OCI-LY1 (cell line): ENCODE results near the gene AATK.

Experiments used
- H2AFZ ChIP-seq: fragments of 200-600 bp; sonication (generic), shearing (Covaris generic); 2 replicates; pipeline ENCODE4 v1.6.0; 2014; ENCODE audit warnings: antibody characterized with exemption, mild to moderate bottlenecking, low read length
- H3F3A ChIP-seq: fragments of 200-600 bp; sonication (generic), shearing (Covaris generic); 2 replicates; pipeline ENCODE4 v1.6.0; 2014; ENCODE audit warnings: mild to moderate bottlenecking, antibody characterized with exemption, low read length, moderate library complexity; ENCODE audit not compliant: insufficient read depth
- H3K27ac ChIP-seq: fragments of 200-600 bp; sonication (generic); 2 replicates; pipeline ENCODE4 v1.5.1; 2014; ENCODE audit warnings: low read length, mixed run types, mild to moderate bottlenecking, low read depth; ENCODE audit not compliant: poor library complexity, severe bottlenecking
- H3K27me3 ChIP-seq: fragments of 200-600 bp; sonication (generic); 2 replicates; pipeline ENCODE4 v1.6.0; 2014; ENCODE audit warnings: antibody characterized with exemption, mild to moderate bottlenecking, low read length, moderate library complexity; ENCODE audit not compliant: insufficient read depth
- H3K36me3 ChIP-seq: fragments of 200-600 bp; sonication (generic); 2 replicates; pipeline ENCODE4 v1.6.1; 2014; ENCODE audit warnings: mild to moderate bottlenecking, antibody characterized with exemption, low read length, moderate library complexity, mixed read lengths; ENCODE audit not compliant: insufficient read depth
- H3K4me1 ChIP-seq: fragments of 200-600 bp; sonication (generic); 2 replicates; pipeline ENCODE4 v1.5.1; 2014; ENCODE audit warnings: mild to moderate bottlenecking, low read length, moderate library complexity; ENCODE audit not compliant: insufficient read depth, severe bottlenecking
- H3K4me2 ChIP-seq: fragments of 200-600 bp; sonication (generic), shearing (Covaris generic); 2 replicates; pipeline ENCODE4 v1.6.1; 2014; ENCODE audit warnings: low read length
- H3K4me3 ChIP-seq: fragments of 200-600 bp; sonication (generic); 2 replicates; pipeline ENCODE4 v1.5.1; 2014; ENCODE audit warnings: low read length, low read depth, mild to moderate bottlenecking, mixed read lengths; ENCODE audit not compliant: poor library complexity, severe bottlenecking
- H3K79me2 ChIP-seq: fragments of 200-600 bp; shearing (Covaris generic); 2 replicates; pipeline ENCODE4 v1.6.1; 2016; ENCODE audit warnings: mixed run types, low read length, mixed read lengths; ENCODE audit not compliant: insufficient read depth
- H3K9ac ChIP-seq: fragments of 200-600 bp; sonication (generic), shearing (Covaris generic); 2 replicates; pipeline ENCODE4 v1.6.1; 2014; ENCODE audit warnings: mild to moderate bottlenecking, low read length, mixed read lengths
- H3K9me2 ChIP-seq: fragments of 200-600 bp; sonication (generic), shearing (Covaris generic); 2 replicates; pipeline ENCODE4 v1.6.1; 2014; ENCODE audit warnings: low read depth, mild to moderate bottlenecking, low read length, mixed read lengths
- H3K9me3 ChIP-seq: fragments of 200-600 bp; shearing (Covaris generic); 2 replicates; pipeline ENCODE4 v1.6.1; 2014; ENCODE audit warnings: low read length, mixed read lengths
- H4K20me1 ChIP-seq: fragments of 200-600 bp; sonication (generic), shearing (Covaris generic); 2 replicates; pipeline ENCODE4 v1.6.0; 2016; ENCODE audit warnings: mild to moderate bottlenecking, low read length; ENCODE audit not compliant: insufficient read depth
- EZH2 ChIP-seq: fragments of 200-600 bp; sonication (generic), shearing (Covaris generic); IDR thresholded peaks from 2 replicates; pipeline ENCODE4 v1.8.0; 2017; ENCODE audit warnings: borderline replicate concordance, mixed run types, mild to moderate bottlenecking, antibody characterized with exemption, low read length, moderate library complexity, mixed read lengths
- TF ChIP-seq, protein P1 (sequence below): fragments of 200-600 bp; sonication (generic), shearing (Covaris generic); IDR thresholded peaks from 2 replicates; pipeline ENCODE4 v1.5.1; 2017; ENCODE audit warnings: mild to moderate bottlenecking, antibody characterized with exemption, low read length, moderate library complexity, mixed read lengths

Gene AATK

GRCh38 chr17:81092518-81093095 is 73.4 kb downstream of the AATK start:
- Histone ChIP-seq H3K4me1 (no peaks in the 10 kb centered on the region), H3K79me2 (no peaks in the 10 kb centered on the region), H4K20me1 (no peaks in the 10 kb centered on the region), H3K9ac (no peak overlapping the region), H3K36me3 (no peaks in the 10 kb centered on the region), H2AFZ (no peak overlapping the region), H3K27ac (no peak overlapping the region), H3K9me2 (no peaks in the 10 kb centered on the region), H3K4me2 (no peak overlapping the region), H3K9me3 (no peaks in the 10 kb centered on the region), H3K27me3 (peaks cover 17% of the 10 kb centered on the region), H3F3A (no peaks in the 10 kb centered on the region), H3K4me3 (no peak overlapping the region)
- TF ChIP-seq, protein P1, sequence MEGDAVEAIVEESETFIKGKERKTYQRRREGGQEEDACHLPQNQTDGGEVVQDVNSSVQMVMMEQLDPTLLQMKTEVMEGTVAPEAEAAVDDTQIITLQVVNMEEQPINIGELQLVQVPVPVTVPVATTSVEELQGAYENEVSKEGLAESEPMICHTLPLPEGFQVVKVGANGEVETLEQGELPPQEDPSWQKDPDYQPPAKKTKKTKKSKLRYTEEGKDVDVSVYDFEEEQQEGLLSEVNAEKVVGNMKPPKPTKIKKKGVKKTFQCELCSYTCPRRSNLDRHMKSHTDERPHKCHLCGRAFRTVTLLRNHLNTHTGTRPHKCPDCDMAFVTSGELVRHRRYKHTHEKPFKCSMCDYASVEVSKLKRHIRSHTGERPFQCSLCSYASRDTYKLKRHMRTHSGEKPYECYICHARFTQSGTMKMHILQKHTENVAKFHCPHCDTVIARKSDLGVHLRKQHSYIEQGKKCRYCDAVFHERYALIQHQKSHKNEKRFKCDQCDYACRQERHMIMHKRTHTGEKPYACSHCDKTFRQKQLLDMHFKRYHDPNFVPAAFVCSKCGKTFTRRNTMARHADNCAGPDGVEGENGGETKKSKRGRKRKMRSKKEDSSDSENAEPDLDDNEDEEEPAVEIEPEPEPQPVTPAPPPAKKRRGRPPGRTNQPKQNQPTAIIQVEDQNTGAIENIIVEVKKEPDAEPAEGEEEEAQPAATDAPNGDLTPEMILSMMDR: no peak
- no peak for TF ChIP-seq EZH2

DNA sequence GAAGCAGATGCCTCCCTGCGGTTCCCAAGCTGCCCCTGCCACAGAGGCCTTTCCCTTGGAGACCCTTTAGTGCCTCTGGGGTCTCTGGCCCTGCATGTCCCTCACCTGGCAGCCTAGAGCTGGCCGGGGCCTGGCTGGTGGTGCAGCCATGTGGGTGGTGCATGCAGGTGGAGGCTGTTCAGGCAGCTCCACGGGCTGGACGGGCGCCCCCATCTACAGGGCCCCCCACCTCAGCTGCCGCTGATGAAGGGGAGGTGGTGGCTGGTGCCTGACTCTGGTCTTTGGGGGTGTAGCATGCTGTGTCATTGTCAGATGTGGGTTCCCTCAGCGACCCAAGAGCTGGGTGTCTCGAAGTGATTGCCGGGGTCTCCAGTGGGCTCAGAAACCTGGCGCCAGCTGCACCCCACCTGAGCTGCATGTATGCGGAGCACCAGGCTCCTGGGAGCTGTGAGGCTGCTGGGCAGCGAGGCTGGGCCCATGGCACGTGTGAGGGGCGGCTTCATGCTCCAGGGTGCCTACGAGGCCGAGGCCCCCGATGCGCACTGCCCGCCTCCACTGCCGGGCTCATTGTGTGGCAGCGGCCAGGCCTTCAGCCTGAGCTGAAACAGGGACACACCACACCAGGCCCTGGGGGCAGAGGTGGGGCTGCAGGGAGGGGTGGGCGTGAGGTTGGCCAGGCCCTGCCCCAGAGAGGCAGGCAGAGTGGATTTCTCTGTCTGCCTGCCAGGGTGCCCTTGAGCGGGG is 74.1 kb downstream of the AATK start:
- Histone ChIP-seq H2AFZ (no peak overlapping the region), H3K4me3 (no peak overlapping the region), H3K9me2 (no peaks in the 10 kb centered on the region), H3K27ac (no peak overlapping the region), H3K79me2 (no peaks in the 10 kb centered on the region), H4K20me1 (no peaks in the 10 kb centered on the region), H3K27me3 (peaks cover 15% of the 10 kb centered on the region), H3F3A (no peaks in the 10 kb centered on the region), H3K4me2 (no peak overlapping the region), H3K9me3 (no peaks in the 10 kb centered on the region), H3K36me3 (no peaks in the 10 kb centered on the region), H3K4me1 (no peaks in the 10 kb centered on the region), H3K9ac (no peak overlapping the region)
- TF ChIP-seq, protein P1: no peak
- no peak for TF ChIP-seq EZH2

- H3K79me2 ChIP-seq: no peaks in the 10 kb centered on the region
- no peaks in the 10 kb centered on the region for H3K9me3 ChIP-seq
- no peak overlapping the region for H3K4me2 ChIP-seq
- no peak overlapping the region for H3K9ac ChIP-seq
- H3K36me3 ChIP-seq: no peaks in the 10 kb centered on the region
- no peak overlapping the region for H3K4me3 ChIP-seq
- H3K4me1 ChIP-seq: no peaks in the 10 kb centered on the region
- no peak overlapping the region for H3K27ac ChIP-seq
- no peaks in the 10 kb centered on the region for H3F3A ChIP-seq
- peaks cover 9% of the 10 kb centered on the region for H3K27me3 ChIP-seq
- no peaks in the 10 kb centered on the region for H4K20me1 ChIP-seq
- H2AFZ ChIP-seq: no peak overlapping the region
- no peaks in the 10 kb centered on the region for H3K9me2 ChIP-seq
- TF ChIP-seq, protein P1: no peak
- TF ChIP-seq EZH2: no peak
Measured at GRCh38 chr17:81091154-81091553, 74.9 kb downstream of the AATK start.
